Activated CD8-positive, alpha-beta memory T cell treated with anti-CD3 and anti-CD28 coated beads, Interleukin-2, amount 50 U/mL, for 1 hour (primary cell): Measurements from ENCODE around the gene ERICH2.
"Not testable (repeated sequence)": the region's sequence is repeated elsewhere in the genome, so short reads cannot be mapped to it uniquely, and the experiment has no call there.

ENCODE experiments used
- DNase-seq: peaks from one replicate; pipeline ENCODE4 v3.0.0-alpha.2; 2020; ENCODE audit errors: extremely low read depth

Gene ERICH2, protein sequence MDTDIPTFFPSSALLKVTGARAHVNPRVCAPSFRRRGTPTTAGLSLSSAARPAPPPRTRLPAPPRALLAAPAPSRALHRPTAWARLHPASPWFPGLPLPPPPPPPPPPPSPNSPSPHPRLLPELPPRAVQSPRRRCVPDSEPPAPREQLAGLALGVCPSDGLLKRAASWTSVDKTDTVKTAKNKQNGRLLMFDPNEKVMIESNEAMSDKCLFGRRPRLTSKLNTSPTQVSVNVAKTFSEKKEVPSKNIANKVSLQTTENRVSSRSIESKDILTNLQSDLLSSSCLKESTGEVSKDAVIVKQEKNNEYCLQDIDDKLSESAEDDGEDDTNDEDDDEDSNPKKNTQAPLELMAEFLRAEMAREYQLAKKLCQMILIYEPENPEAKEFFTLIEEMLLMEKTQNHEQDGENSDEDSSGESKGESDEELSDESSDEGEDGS

DNA sequence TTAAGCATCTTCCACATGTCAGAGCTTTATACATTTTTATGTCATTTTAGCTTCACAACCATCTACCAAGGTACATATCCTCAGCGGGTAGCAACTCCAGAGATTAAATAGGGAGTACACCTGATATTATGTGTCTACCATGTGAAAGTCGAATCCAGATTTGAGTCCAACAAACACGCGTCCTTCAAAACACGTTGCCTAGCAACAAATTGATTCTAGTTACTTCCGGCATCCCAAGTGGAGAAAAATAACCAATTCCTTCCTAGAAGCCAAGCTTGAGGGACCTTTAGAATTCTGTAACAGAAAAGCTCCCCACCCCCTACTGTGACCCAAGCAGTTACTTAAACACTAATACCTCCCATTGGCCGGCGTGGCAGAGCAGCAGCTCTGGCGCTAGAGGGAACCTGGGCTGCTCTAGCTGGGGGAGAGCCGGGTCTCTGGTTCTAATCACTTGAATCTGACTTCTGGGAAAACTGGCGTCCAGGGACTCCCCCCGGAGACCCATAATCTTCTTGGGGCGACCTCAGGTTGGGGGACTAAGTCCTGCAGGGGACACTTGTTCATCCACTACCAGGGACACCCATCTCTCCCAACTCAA lies at the start of gene ERICH2:
Gene ERICH2, plus strand, starts transcription at position 371 of the 598 bp plus-strand sequence. CDS start 304 bp downstream, outside the sequence.
- DNase-seq = no peak

DNA sequence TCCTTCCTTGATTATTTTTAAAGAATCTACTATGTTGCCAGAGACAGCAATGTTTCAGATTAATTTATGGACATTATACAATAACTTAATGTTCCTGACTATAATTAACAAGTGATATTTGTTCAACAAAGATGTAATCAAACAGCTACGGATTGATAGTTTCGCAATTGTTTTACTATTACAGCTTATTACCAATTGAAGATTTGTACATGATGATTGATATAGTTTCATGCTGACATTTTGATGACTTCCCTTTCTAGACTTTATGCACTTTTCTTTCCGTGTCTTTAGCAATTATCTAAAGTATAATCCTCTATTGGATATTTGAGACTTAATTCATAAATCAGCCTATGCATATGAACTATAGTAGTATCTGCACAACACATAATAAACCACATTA lies 48.5 kb upstream of the ERICH2 start:
- DNase-seq = no peak

DNA sequence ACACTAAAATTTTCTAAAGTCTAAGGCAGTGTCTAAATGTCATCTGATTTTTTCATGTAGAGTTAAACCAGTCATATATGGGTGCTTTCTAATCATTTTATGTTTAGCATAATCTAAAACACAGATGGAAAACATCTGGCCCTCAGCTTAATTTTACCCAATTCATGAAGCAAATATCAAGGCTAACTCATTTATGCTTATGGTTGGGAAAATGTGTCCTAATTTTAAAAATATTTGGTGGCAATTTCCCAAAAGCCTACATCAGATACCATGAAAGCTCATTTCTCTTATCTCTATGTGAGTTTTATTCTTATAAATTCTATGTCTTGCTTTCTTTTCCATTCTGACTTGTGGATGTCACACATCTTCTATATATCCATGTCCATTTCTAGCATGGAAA lies 47.9 kb upstream of the ERICH2 start:
- no peak for DNase-seq

DNA sequence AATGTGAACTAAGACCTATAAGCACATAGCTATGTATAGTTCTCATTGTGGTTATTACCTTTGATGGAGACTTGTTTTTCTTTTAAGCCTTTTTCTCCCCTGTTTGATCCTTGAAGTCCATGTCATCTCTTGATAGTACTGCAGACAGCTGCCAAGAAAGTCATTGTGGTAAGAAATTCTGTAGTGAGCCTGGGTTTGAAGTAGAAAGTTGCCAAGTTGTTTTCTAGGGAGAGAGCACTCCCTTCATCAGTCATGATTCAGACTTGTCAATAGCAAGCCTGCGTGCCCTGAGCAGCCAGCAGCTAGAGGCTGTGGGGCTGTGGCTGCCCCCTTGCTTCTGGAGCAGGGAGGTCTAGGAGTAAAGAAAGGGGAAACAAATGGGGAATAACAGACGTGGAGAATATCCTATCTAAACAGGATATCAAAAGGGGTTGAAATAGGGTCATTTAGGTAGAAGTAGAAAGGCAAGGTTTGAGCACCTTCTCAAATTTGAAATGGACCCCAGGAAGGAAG lies 46.7 kb upstream of the ERICH2 start:
- DNase-seq = no peak

DNA sequence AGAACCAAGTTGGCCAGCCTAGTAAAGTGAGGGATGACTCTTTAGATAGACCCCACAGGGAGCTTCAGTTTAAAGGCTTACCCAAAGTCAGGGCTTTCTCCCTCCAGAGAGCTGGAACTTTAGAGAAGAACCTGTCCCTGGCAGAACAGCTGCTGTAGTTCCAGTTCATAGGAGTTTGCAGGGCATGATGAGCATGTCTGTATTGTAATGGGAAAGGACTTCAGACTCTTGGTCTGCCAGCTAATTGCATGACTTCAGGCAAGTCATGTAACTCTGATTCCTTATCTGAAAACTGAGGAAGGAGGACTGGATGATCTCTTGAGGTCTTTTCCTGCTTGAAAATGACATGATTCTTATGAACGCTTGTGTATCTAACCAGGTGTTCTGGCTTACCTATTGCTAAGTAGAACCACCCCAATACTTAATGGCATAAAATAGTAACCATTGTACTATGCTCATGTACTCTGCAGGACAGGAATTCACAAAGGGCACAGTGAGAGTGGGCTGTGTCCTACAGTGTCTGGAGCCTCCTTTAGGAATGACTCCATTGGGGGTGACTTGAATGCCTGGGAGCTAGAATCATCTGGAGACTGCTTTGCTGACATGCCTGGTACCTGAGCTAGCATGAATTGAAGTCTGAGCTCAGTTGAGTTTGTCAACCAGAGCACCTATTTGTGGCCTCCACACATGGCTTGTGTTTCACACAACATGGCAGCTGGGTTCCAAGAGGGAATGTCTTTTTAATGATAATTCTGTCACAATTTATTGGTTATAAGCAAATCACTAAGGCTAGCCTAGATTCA lies 36.2 kb upstream of the ERICH2 start:
- no peak for DNase-seq

DNA sequence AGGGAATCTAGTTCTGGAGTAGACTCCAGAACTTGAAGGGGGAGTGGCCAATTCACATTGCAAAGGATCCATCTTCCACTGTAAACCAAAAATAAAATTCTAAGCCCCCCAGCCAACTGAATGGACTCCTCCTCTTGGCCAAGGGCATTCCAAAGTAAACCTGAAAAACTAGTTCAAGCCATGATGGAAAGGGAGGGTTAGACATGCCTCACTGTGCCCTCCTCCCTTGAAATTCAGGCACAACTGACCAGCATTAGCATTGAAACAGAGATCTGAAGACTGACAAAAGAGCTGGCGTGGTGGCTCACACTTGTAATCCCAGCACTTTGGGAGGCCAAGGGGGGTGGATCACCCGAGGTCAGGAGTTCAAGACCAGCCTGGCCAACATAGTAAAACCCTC lies 35.6 kb upstream of the ERICH2 start:
- not testable (repeated sequence) for DNase-seq

DNA sequence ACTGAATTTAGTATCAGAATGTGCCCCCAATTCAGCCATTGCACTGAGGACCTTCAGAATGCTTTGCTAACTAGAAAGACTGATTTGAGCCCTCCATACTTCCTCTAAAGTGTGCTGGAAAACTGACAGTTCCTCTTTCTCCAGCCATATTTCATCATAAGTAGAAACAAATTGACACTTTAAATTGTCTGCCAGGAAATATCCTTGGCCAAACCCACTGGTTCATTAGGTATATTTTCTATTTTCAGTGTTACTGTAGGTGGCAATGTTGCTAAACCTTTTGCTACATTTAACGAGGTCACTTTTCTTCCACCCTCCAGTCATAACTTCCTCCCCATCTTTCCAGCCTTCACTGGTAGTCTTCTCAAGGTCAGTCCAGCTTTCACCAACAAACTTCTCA lies 33.5 kb upstream of the ERICH2 start:
- no peak for DNase-seq

DNA sequence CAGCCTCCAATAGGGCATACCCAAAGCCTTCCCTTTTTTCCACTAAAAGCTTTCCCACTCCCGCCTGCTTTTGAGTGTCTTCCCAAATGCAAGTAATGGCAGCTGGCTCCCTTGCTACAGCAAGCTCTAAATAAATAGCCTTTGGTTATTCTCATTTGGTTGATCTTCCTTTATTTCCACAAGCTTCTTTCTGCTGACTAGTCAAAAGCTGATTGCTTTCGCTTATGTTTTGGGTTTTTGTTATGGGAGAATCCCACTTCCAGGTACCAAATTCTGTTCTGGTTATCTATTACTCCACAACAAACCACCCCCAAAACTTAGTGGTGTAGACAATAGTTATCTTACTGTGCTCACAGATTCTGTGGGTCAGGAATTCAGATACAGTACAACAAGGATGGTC lies 32.8 kb upstream of the ERICH2 start:
- DNase-seq = no peak

DNA sequence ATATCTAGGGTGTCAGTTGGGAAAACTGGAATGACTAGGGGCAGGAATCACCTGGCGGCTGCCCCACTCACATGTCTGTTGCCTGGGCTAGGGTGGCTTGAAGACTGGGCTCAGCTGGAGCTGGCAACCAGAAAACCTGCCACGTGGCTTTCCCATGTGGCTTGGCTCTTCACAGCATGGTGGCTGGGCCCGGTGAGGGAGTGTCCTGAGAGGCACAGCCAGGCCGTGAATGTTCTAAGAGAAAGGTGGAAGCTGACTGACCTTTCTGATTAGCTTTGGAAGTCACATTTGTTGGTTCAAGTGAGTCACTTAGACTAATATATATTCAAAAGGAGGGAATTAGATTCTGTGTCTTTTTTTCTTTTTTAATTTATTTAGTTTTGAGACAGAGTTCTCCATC lies 32.4 kb upstream of the ERICH2 start:
- no peak for DNase-seq

DNA sequence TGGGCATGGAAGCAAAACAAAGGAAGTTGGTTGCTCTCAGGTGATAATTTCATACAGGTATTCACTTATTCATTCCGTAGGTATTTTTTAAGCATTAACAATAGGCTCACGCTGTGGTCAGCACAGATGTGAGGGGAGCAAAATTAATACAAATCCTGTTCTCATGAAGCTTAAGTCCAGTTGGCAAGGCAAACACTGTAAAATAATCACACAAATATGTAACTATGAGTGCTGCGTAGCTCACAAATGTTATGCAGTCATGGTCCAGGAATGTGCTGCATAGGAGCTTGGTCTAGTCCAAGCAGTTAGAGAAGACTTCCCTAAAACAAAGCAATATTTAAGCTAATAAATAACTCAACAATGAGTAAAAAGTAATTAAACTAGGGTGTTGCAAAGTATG lies 31.1 kb upstream of the ERICH2 start:
- no peak for DNase-seq

DNA sequence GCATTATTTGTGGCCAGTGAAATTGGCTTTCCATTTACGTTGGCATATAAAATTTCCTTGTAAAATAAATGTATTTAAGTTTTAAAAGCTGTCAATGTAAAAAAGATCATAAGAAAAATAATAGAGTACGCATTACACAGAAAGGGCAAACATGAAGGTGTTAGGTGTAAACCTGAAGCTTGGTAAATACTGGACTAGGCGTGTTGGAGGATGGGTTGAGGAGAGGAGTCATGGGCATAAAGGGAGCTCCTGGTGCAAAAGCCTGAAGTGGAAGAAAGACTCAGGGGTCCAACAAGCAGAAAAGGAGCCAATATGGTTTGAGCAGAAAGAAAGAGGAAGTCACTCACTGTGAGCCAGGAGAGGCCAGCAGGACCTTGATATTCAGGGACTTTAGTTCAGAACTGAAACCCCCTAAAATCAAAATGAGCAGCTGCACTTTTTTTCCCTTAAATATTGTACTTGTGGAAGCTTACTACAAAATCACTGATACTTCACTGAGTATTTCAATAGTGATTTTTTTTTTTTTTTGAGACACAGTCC lies 30.6 kb upstream of the ERICH2 start:
- DNase-seq = no peak

DNA sequence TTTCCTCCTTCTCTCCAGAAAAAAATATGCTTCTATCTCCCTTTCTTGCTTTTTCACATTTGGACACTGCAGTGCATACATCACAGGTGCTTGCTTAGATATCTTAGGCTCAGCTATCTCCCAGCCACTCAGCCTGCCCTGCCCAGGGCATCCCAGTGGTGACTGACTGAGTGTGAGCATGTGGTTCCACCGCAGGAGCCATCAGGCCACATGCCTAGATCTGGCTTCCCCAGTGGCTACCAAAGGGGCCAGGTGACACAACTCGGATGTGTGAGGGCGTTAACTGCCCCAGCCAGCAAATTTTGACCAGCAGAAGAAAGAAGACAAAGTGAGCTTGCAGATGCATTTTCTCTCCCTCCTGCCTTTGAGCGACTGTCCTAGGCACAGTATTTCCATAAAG lies 29.5 kb upstream of the ERICH2 start:
- no peak for DNase-seq

DNA sequence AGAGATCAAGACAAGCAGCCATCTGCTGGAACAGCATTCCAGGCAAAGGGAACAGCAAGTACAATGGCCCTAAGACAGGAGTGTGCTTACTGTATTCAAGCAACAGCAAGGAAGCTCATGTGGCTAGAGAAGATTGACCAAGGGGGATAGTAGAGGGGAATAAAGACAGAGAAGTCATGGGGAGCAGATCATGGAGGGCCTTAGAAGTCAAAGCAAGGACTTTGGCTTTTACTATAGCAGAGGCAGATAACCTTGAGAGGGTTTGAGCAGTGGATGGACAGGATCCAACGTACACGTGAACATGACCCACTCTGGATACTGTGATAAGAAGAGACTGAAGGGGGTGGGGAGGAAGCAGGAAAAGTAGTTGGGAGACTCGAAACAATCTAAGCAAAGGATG lies 28.2 kb upstream of the ERICH2 start:
- no peak for DNase-seq

DNA sequence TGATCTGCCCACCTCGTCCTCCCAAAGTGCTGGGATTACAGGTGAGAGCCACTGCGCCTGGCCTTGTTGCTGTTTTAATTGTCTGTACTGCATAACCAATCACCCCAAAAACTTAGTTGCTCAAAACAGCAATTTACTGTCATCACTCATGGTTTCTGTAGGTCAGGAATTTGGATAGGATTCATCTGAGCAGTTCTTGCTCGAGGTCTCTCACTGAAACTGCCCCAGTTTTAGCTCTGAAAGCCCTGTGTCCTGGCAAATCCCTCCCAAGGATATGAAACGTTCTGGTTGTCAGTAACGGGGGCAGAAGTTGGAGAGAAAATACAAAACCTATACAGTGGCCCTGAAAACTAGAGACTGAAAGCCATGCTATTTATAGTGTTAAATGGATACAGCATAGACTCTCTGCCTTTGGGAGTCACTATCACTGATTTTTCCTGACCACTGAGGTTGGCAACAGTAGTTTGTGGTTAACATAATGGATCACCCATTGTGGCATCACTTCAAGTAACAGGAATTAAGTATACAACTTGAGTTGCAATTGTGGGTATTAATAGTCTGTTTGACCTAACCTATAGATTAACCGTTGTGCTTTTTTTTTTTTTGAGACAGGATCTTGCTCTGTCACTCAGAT lies 27.2 kb upstream of the ERICH2 start:
- DNase-seq = no peak

DNA sequence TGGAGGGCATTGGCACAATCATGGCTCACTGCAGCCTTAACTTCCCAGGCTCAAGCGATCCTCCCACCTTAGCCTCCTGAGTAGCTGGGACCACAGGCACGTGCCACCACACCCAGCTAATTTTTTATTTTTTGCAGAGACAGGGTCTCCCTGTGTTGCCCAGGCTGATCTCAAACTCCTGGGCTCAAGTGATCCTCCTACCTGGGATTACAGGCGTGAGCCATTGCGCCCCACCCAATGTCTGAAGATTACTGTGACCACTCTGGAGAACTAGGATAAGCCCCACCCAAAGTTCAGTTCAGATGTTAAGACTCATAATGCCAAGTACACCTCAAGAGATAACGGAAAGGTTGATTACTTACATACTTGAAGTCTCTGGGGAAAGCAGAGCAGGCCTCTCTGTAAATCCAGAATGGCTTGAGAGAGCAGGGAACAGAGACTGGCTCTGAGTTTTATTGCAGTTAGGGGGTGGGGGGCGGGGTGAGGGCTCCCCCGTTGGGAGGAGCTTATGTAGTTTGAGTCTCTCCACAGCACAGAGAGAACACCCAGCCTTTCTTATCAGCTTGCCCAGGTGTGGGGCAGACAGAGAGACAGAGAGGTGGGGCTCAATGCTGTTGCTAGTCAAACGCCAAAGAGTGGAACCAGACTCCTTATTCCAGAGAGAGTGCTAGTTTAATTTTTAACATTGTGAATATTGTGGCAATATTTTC lies 26.5 kb upstream of the ERICH2 start:
- DNase-seq = no peak

DNA sequence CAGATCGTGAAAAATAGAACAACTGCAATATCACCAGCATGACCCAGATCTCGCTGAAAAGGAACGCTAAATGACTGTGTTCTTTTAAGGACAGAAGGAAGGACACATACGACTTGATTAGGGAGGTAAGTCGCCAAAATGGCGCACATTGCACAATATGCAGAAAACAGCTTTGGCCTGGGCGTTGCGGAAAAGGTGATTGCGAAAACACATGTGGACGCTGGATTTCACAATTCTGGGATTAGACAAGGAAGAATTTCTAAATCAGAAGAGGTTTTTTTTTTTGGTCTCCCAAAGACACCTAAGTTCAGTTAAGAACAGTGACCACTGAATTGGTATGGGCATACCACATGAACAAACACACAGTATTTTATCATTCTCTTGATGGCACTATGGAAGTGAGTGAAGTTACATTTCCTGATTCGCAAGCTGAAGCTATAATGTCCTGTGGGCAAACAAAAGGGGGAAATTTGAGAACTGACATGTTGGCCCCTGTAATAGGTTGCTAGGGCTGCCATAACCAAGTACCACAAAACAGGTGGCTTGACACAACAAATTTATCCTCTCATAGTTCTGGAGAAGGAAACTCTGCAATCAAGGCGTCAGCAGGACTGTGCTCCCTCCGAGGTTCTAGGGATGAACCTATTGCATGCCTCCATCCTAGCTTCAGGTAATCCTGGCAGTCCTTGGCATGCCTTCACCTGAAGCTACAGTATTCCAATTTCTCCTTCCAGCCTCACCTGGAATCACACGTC lies 25.8 kb upstream of the ERICH2 start:
- DNase-seq = no peak

DNA sequence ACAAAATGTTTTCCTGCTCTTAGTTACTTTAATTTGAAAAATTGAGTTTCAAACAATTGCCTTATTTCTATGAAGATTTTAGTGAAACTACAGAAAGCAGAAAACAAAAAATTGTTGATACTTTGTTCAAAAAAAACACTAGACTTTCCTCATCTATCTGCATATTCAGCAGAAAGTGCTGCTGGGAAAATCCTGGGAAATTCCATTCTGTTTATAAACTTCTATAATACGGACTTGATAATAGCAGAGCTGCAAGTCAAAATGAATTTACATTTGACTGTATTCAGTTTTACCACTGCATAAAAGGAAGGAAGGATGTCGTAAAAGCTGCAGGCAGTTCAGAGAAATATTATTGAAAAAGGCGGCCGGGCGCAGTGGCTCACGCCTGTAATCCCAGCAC lies 24.9 kb upstream of the ERICH2 start:
- no peak for DNase-seq

DNA sequence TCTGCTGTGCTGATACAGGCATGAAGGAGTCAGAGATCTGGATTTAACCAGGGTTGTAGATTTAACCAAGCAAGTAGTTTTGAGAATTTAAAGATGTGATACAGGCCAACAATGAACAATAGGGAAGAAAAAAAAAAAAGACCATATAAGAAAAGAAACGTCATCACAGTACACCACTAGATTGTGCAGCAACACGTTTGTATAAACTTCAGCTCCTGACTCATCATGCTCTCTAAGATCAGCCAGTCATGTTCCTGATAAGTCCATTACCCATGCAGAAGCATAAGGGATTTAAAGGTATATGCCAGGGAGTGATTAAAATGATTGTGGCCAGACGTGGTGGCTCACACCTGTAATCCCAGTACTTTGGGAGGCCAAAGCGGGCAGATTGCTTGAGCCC lies 22.3 kb upstream of the ERICH2 start:
- DNase-seq = no peak

DNA sequence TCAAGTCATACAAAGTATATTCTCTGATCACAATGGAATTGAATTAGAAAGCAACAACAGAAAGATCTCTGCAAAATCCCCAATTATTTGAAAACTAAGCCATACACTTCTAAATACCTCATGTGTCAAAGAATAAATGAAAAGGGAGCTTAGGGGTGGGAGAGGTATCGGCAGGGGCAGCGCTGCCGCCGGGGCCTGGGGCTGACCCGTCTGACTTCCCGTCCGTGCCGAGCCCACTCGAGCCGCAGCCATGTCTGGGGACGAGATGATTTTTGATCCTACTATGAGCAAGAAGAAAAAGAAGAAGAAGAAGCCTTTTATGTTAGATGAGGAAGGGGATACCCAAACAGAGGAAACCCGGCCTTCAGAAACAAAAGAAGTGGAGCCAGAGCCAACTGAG lies 18.6 kb upstream of the ERICH2 start:
- DNase-seq = not testable (repeated sequence)

DNA sequence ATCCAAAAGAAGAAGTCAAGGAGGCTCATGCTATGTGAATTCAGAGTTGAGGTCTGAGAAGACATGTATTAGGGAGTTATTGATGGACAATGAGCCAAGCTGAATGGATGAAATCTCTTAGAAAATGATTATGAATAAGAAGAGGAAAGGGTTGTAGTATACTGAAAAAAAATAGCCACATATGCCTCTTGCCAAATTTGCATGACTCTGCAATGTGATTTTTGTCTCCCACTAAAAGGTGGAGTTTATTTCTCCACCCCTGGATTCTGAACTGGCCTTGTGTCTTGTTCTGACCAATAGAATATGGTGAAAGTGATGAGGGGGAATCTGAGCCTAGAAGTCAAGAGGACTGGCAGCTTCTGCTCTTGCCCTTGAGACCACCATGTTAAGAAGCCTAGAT lies 8.6 kb upstream of the ERICH2 start:
- DNase-seq = no peak
